Adrenal gland (tissue), 5 donors: Measurements from ENCODE around the gene CAMK2G.

Experiments used
- CTCF ChIP-seq, 6 experiments: fragments of 450-650 bp in 4 of 6; fragments of 200-600 bp in 2 of 6; sonication (generic) in 1 of 6; IDR thresholded peaks; 1 replicate in 5 of 6; 2 replicates in 1 of 6; pipeline versions ENCODE4 v1.5.1 to v1.8.0; 2016 to 2021; ENCODE audit warnings: antibody characterized with exemption in 6 of 6, mild to moderate bottlenecking in 2 of 6, moderate library complexity in 1 of 6
- POLR2A ChIP-seq, 2 donors: fragments of 450-650 bp; IDR thresholded peaks; one replicate each; pipeline ENCODE4 v1.6.1; 2017; ENCODE audit warnings: antibody characterized with exemption in 2 of 2, mild to moderate bottlenecking in 2 of 2, moderate library complexity in 1 of 2
- donor health status: DM: no; HTN: no; CAD: no.

DNA sequence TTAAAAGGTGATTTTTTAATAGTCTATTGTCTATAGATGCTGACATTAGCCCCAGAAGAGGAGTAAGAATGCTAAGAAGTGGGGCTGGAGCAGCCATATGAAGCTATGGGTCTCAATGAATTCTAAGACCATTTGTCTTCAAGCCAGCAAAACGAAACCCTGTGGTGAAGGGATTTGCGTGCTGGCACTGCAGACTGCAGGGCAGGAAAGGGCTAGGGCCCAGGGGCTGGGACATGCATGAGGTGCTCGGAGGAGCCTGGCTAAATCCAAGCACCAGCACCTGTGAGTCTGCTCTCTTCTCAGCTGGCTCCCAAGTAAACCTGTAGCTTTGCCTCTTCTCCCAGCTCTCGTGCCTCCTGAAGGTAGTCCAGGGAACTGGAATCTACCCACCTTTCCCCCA, 61.7 kb downstream of the CAMK2G start:
- TF ChIP-seq CTCF (IDR thresholded peaks at IDR 0.05): no peak
- no peak for TF ChIP-seq POLR2A (IDR thresholded peaks at IDR 0.05)
